Suprapubic skin (tissue), 4 donors: Measurements from ENCODE around the gene RPS16. TPM values are rescaled to one million over a fixed set of nuclear protein-coding genes. Genes with fewer than 3 reads are reported as not detected.

Source experiments
- DNase-seq, 2 donors: peaks; one replicate each; pipeline ENCODE4 v3.0.0-alpha.2; 2019; ENCODE audit warnings: low spot score in 2 of 2
- H3K27ac ChIP-seq: fragments of 200-600 bp; sonication (generic); one replicate; pipeline ENCODE4 v1.5.1; 2019
- H3K27me3 ChIP-seq: fragments of 200-600 bp; sonication (generic); one replicate; pipeline ENCODE4 v1.5.1; 2019
- H3K36me3 ChIP-seq: fragments of 200-600 bp; sonication (generic); one replicate; pipeline ENCODE4 v1.5.1; 2019
- H3K4me1 ChIP-seq: fragments of 200-600 bp; sonication (generic); one replicate; pipeline ENCODE4 v1.5.1; 2019
- H3K4me3 ChIP-seq: fragments of 200-600 bp; sonication (generic); one replicate; pipeline ENCODE4 v1.5.1; 2019; ENCODE audit warnings: mild to moderate bottlenecking
- H3K9me3 ChIP-seq: fragments of 200-600 bp; sonication (generic); one replicate; pipeline ENCODE4 v1.5.1; 2019
- CTCF ChIP-seq, 2 donors: fragments of 200-600 bp in 1 of 2; fragments of 450-650 bp in 1 of 2; sonication (generic) in 1 of 2; IDR thresholded peaks; one replicate each; pipeline ENCODE4 v1.5.1; 2016 to 2019; ENCODE audit warnings: antibody characterized with exemption in 2 of 2, mild to moderate bottlenecking in 1 of 2, moderate library complexity in 1 of 2
- EP300 ChIP-seq: sonication (generic); formaldehyde crosslinking; IDR thresholded peaks from one replicate; pipeline ENCODE4 v1.6.1; 2017; ENCODE audit warnings: antibody characterized with exemption
- POLR2A ChIP-seq, 2 donors: fragments of 450-650 bp; IDR thresholded peaks; one replicate each; pipeline ENCODE4 v1.6.1; 2017; ENCODE audit warnings: antibody characterized with exemption in 2 of 2, mild to moderate bottlenecking in 2 of 2, moderate library complexity in 2 of 2
- POLR2AphosphoS5 ChIP-seq, 3 donors: sonication (generic); formaldehyde crosslinking; IDR thresholded peaks; one replicate each; pipeline ENCODE4 v1.6.1; 2017; ENCODE audit warnings: antibody characterized with exemption in 3 of 3
- WGBS: methylation state at CpG from one replicate; pipeline ENCODE4 v1.1.5; 2018; 5-methylcytosine and 5-hydroxymethylcytosine counted together
- total RNA-seq, 4 donors: library from RNA; depleted of rRNA; stranded (reverse); fragments of >200 nt; gene quantifications; one replicate each; pipeline ENCODE4 v1.1.0, GENCODE V29; 2016

The RPS16 gene
- total RNA-seq, 4 donors from 2014 or later = 1,096 to 2,035 (median 1,787) TPM

GRCh38 chr19:39407410-39407659 lies 28.4 kb downstream of the RPS16 start:
- peak overlapping the region; percentile 100 for H3K27ac ChIP-seq
- H3K27me3 ChIP-seq = no peaks in the 10 kb centered on the region
- no peaks in the 10 kb centered on the region for H3K9me3 ChIP-seq
- H3K4me1 ChIP-seq = peaks cover 59% of the 10 kb centered on the region
- H3K36me3 ChIP-seq = peaks cover 22% of the 10 kb centered on the region
- WGBS = 2% methylated on average over 13 of the region's 14 CpGs
- TF ChIP-seq POLR2A (IDR thresholded peaks at IDR 0.05) (no peak), POLR2AphosphoS5 (IDR thresholded peaks at IDR 0.05) (no peak), EP300 (no peak), CTCF (IDR thresholded peaks at IDR 0.05) (no peak)
- peak overlapping the region; percentile 93 for H3K4me3 ChIP-seq
- DNase-seq = no peak

GRCh38 chr19:39406656-39407409 lies 28.9 kb downstream of the RPS16 start, which contains the start of gene ZFP36:
ZFP36 (plus strand) TSS chr19:39406847; CDS start chr19:39406905, 58 bp downstream.
- DNase-seq = peak; percentile 97
- no peak for TF ChIP-seq CTCF (IDR thresholded peaks at IDR 0.05)
- peak; percentile 97 to 99 for TF ChIP-seq POLR2A (IDR thresholded peaks at IDR 0.05)
- no peak for TF ChIP-seq EP300
- TF ChIP-seq POLR2AphosphoS5 (IDR thresholded peaks at IDR 0.05) = peak; percentile 99 to 100 (median 100)
- Histone ChIP-seq H3K27ac (peak within 1 kb of the TSS; percentile 100), H3K4me3 (peak within 1 kb of the TSS; percentile 93), H3K9me3 (no peaks in the 10 kb centered on the region), H3K4me1 (peaks cover 64% of the 10 kb centered on the region), H3K27me3 (no peaks in the 10 kb centered on the region), H3K36me3 (peaks cover 22% of the 10 kb centered on the region)
- 0% methylated on average over 13 of the region's 56 CpGs for WGBS

DNA sequence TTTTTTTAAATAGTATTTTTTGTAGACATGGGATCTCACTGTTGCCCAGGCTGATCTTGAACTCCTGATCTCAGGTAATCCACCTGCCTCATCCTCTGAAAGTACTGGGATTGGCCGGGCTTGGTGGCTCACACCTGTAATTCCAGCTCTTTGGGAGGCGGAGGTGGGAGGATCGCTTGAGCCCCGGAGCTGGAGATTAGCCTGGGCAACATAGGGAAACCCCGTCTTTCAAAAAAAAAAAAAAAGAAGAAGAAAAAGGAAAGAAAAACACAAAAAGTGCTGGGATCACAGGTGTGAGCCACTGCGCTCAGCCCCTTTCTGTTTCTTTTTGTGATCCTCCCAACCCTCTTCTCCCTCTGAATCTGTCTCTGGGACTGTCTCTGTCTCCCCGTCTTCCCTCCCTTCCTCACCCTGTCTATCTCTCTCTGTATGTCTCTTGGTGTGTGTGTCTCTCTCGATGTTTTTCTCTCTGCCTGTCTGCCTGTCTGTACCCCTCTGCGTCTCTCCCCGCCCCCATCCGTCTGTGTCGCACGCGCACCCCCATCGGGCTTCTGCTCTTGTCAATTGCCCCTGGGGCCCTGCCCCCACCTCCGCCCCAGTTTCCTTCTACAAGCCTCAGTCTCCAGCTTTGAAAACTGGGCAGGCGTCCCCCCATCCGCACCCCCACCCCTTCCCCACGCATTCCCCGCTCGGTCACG lies 29.6 kb downstream of the RPS16 start:
- DNase-seq = peak in 1 of 2 donors; percentile 96
- peaks cover 64% of the 10 kb centered on the region for H3K4me1 ChIP-seq
- H3K9me3 ChIP-seq = no peaks in the 10 kb centered on the region
- H3K27me3 ChIP-seq = no peaks in the 10 kb centered on the region
- peak overlapping the region; percentile 93 for H3K4me3 ChIP-seq
- 7% methylated on average over 19 of the region's 22 CpGs for WGBS
- peak in 1 of 2 donors; percentile 68 for TF ChIP-seq POLR2A (IDR thresholded peaks at IDR 0.05)
- TF ChIP-seq POLR2AphosphoS5 (IDR thresholded peaks at IDR 0.05) = peak in 1 of 3 donors; percentile 18
- TF ChIP-seq EP300 = no peak
- TF ChIP-seq CTCF (IDR thresholded peaks at IDR 0.05) = no peak
- H3K36me3 ChIP-seq = peaks cover 22% of the 10 kb centered on the region
- peak overlapping the region; percentile 100 for H3K27ac ChIP-seq

GRCh38 chr19:39405261-39405957 lies 30.3 kb downstream of the RPS16 start:
- 68% methylated on average over 17 of the region's 17 CpGs for WGBS
- Histone ChIP-seq H3K4me3 (peak overlapping the region; percentile 93), H3K36me3 (peaks cover 22% of the 10 kb centered on the region), H3K27me3 (no peaks in the 10 kb centered on the region), H3K9me3 (no peaks in the 10 kb centered on the region), H3K4me1 (peaks cover 63% of the 10 kb centered on the region), H3K27ac (peak overlapping the region; percentile 100)
- DNase-seq = no peak
- TF ChIP-seq POLR2AphosphoS5 (IDR thresholded peaks at IDR 0.05) (no peak), CTCF (IDR thresholded peaks at IDR 0.05) (no peak), EP300 (no peak), POLR2A (IDR thresholded peaks at IDR 0.05) (no peak)
